GM23248 (cell line): Measurements from ENCODE around the gene HMGXB3. TPM values are rescaled to one million over a fixed set of nuclear protein-coding genes. Genes with fewer than 3 reads are reported as not detected.

Experiments
- DNase-seq: peaks from one replicate; pipeline ENCODE4 v3.0.0-alpha.2; 2015
- H2AFZ ChIP-seq: fragments of 200-600 bp; sonication (generic); 2 replicates; pipeline ENCODE4 v1.6.1; 2016; ENCODE audit warnings: antibody characterized with exemption
- H3F3A ChIP-seq: fragments of 200-600 bp; sonication (generic); 2 replicates; pipeline ENCODE4 v1.6.1; 2016; ENCODE audit warnings: mild to moderate bottlenecking, antibody characterized with exemption, mixed run types; ENCODE audit not compliant: insufficient read depth
- H3K27ac ChIP-seq: fragments of 200-600 bp; sonication (generic); 2 replicates; pipeline ENCODE4 v1.5.1; 2016; ENCODE audit warnings: mild to moderate bottlenecking
- H3K27me3 ChIP-seq: fragments of 200-600 bp; sonication (generic); replicated peaks from 2 replicates; pipeline ENCODE4 v1.6.1; 2016; ENCODE audit warnings: mild to moderate bottlenecking; ENCODE audit not compliant: insufficient read depth
- H3K36me3 ChIP-seq: fragments of 200-600 bp; sonication (generic); 2 replicates; pipeline ENCODE4 v1.6.1; 2016; ENCODE audit warnings: low read depth, mild to moderate bottlenecking
- H3K4me1 ChIP-seq: fragments of 200-600 bp; sonication (generic); 2 replicates; pipeline ENCODE4 v1.6.1; 2016; ENCODE audit warnings: mild to moderate bottlenecking; ENCODE audit not compliant: insufficient read depth
- H3K4me2 ChIP-seq: fragments of 200-600 bp; sonication (generic); one replicate; pipeline ENCODE4 v1.6.1; 2016; ENCODE audit warnings: mild to moderate bottlenecking; ENCODE audit not compliant: unreplicated experiment
- H3K4me3 ChIP-seq: fragments of 200-600 bp; sonication (generic); 2 replicates; pipeline ENCODE4 v1.5.1; 2016; ENCODE audit warnings: mild to moderate bottlenecking
- H3K79me2 ChIP-seq: fragments of 200-600 bp; sonication (generic); 2 replicates; pipeline ENCODE4 v1.6.1; 2016; ENCODE audit warnings: mild to moderate bottlenecking; ENCODE audit not compliant: insufficient read depth
- H3K9ac ChIP-seq: fragments of 200-600 bp; sonication (generic); 2 replicates; pipeline ENCODE4 v1.6.1; 2016; ENCODE audit warnings: mild to moderate bottlenecking
- H3K9me2 ChIP-seq: fragments of 200-600 bp; sonication (generic); 2 replicates; pipeline ENCODE4 v1.6.1; 2016; ENCODE audit warnings: mixed run types, mild to moderate bottlenecking, moderate library complexity; ENCODE audit not compliant: insufficient read depth
- H3K9me3 ChIP-seq: fragments of 200-600 bp; sonication (generic); one replicate; pipeline ENCODE4 v1.6.1; 2017; ENCODE audit warnings: low read depth
- H4K20me1 ChIP-seq: fragments of 200-600 bp; sonication (generic); 2 replicates; pipeline ENCODE4 v1.6.0; 2016; ENCODE audit not compliant: insufficient read depth
- EZH2 ChIP-seq: fragments of 200-600 bp; sonication (generic); IDR thresholded peaks from 2 replicates; pipeline ENCODE4 v1.6.1; 2018; ENCODE audit warnings: antibody characterized with exemption, mild to moderate bottlenecking; ENCODE audit not compliant: insufficient read depth, poor library complexity, severe bottlenecking
- EZH2phosphoT487 ChIP-seq: fragments of 200-600 bp; sonication (generic); IDR thresholded peaks from 2 replicates; pipeline ENCODE4 v1.6.1; 2018; ENCODE audit warnings: antibody characterized with exemption, moderate library complexity, mild to moderate bottlenecking, low read depth; ENCODE audit not compliant: insufficient read depth
- WGBS, 2 experiments: methylation state at CpG; one replicate each; pipeline ENCODE4 v1.1.6; 2015 to 2017; ENCODE audit warnings: low lambda C conversion rate in 2 of 2, low coverage in 1 of 2; ENCODE audit errors: missing lambda C conversion rate in 2 of 2; 5-methylcytosine and 5-hydroxymethylcytosine counted together
- in situ Hi-C: fragments of 300-500 bp; cut with MboI; formaldehyde crosslinking; loops from 2 replicates; pipeline ENCODE4 v1.15.0; 2020
- polyA plus RNA-seq: library from polyadenylated mRNA; unstranded; fragments of >200 nt; fragmentation: Nextera tagmentation; extraction: Ambion mirVana; gene quantifications from 2 replicates; pipeline ENCODE4 v1.2.1, GENCODE V29; 2016
- total RNA-seq: library from RNA; depleted of rRNA; stranded (reverse); fragments of >200 nt; shearing (Covaris generic); gene quantifications from 2 replicates; pipeline ENCODE4 v1.2.3, GENCODE V29; 2014

The HMGXB3 gene
- total and polyA plus RNA-seq, 2 experiments from 2014 or later, result 13.6 to 46.5 TPM

- TF ChIP-seq EZH2phosphoT487, result no peak
- no peak for TF ChIP-seq EZH2
- Histone ChIP-seq H3K9ac (no peak overlapping the region), H3K36me3 (no peaks in the 10 kb centered on the region), H3K9me2 (no peaks in the 10 kb centered on the region), H4K20me1 (no peaks in the 10 kb centered on the region), H3K4me2 (no peak overlapping the region), H3F3A (no peaks in the 10 kb centered on the region), H2AFZ (no peak overlapping the region), H3K27ac (no peak overlapping the region), H3K9me3 (no peaks in the 10 kb centered on the region), H3K4me1 (no peaks in the 10 kb centered on the region), H3K27me3 (no peaks in the 10 kb centered on the region), H3K4me3 (no peak overlapping the region), H3K79me2 (no peaks in the 10 kb centered on the region)
- 72 to 77% methylated on average over 7 of the region's 7 CpGs for WGBS, 2 experiments
- peak; percentile 26 for DNase-seq
- in situ Hi-C loops, result no loop called here
These were observed 78.5 kb downstream of the HMGXB3 start for GRCh38 chr5:150078802-150079689.

GRCh38 chr5:150079909-150080461 lies 79.4 kb downstream of the HMGXB3 start:
- Histone ChIP-seq H3K4me1 (no peaks in the 10 kb centered on the region), H3K4me3 (no peak overlapping the region), H3K27me3 (no peaks in the 10 kb centered on the region), H2AFZ (no peak overlapping the region), H3K36me3 (no peaks in the 10 kb centered on the region), H3K9me2 (no peaks in the 10 kb centered on the region), H3K4me2 (no peak overlapping the region), H3K79me2 (no peaks in the 10 kb centered on the region), H3K9ac (no peak overlapping the region), H3K27ac (no peak overlapping the region), H4K20me1 (no peaks in the 10 kb centered on the region), H3F3A (no peaks in the 10 kb centered on the region), H3K9me3 (no peaks in the 10 kb centered on the region)
- no peak for DNase-seq
- WGBS, 2 experiments, result 96 to 97% methylated on average over 19 of the region's 19 CpGs
- no peak for TF ChIP-seq EZH2phosphoT487
- in situ Hi-C loops, result no loop called here

DNA sequence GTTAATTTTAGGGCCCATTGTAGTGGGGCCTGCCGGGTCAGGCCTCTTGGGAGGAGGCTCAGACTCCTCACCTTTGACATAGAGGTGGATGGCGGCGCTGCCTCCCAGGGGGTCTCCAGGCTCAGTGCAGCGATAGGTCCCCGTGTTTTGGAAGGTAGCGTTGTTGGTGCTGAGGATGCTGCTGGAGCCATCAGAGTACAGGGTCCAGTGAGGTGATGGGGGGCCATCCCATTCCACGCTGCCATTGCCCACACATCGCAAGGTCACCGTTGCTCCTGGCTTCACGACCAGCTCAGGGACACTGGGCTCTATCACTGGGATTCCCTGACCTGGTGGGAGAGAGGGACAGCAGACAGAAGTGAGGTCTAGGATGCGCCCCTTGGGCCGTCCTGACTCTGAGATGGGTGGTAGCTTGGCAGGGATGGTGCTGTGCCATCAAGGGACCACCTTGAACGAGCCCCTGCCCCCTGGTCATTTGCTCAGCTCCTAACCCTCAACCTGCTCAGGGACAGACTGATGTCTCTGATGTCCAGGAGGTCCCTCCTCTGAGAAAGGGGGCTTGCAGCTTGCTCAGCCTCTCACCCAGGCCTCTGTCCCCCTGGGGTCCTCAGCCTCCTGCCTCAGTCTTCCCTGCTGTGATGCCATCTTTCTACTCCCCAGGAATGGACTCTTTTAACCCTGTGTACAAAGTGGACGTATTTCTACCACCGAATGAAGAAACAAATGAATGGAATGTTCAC lies 80.3 kb downstream of the HMGXB3 start:
- Histone ChIP-seq H3K9ac (no peak overlapping the region), H3F3A (no peaks in the 10 kb centered on the region), H3K79me2 (no peaks in the 10 kb centered on the region), H3K4me1 (no peaks in the 10 kb centered on the region), H3K9me3 (no peaks in the 10 kb centered on the region), H3K27ac (no peak overlapping the region), H3K4me3 (no peak overlapping the region), H3K4me2 (no peak overlapping the region), H3K36me3 (no peaks in the 10 kb centered on the region), H2AFZ (no peak overlapping the region), H3K9me2 (no peaks in the 10 kb centered on the region), H4K20me1 (no peaks in the 10 kb centered on the region), H3K27me3 (no peaks in the 10 kb centered on the region)
- in situ Hi-C loops, result no loop called here
- WGBS, 2 experiments, result 80 to 83% methylated on average over 15 of the region's 15 CpGs
- TF ChIP-seq EZH2, result no peak
- no peak for TF ChIP-seq EZH2phosphoT487
- DNase-seq, result no peak

DNA sequence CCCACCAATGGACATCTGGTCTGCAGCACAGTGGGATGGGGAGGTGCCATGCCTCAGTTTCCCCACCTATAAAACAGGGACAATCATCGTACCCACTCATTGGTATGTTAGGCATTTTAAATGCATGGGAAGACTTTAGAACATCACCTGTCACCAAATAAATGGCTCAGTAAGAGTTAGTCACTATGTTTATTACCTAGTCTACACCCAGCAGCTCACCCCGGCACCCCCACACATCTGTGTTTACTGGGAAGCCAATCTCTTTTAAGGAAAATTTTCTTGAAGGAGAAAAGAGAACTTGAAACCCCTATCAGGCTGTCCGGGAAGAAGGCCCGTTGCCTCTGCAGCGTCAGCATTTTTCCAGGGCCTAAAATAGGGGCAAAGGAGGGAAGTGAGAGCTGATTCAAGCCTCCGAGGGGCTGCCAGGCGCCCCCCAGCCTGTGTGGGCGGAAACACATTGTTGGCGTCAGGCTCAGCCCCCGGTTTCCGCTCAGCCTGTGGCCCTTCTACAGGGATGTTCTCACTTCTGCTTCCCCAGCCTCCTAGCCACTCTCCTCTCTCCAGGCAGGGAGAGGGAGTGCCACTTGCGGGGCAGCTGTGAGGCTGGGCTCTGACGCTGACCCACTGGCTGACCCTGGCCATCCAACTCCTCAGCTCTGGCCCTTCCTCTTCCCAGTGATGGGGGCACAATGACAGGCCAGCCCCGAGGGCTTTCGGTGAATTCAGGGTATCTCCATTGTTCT lies 81.2 kb downstream of the HMGXB3 start:
- Histone ChIP-seq H3K4me2 (no peak overlapping the region), H3K9me3 (no peaks in the 10 kb centered on the region), H3K36me3 (no peaks in the 10 kb centered on the region), H3K79me2 (no peaks in the 10 kb centered on the region), H3K4me1 (no peaks in the 10 kb centered on the region), H3K27me3 (no peaks in the 10 kb centered on the region), H3K9ac (no peak overlapping the region), H3F3A (no peaks in the 10 kb centered on the region), H3K27ac (no peak overlapping the region), H3K9me2 (no peaks in the 10 kb centered on the region), H4K20me1 (no peaks in the 10 kb centered on the region), H2AFZ (no peak overlapping the region), H3K4me3 (no peak overlapping the region)
- 59 to 62% methylated on average over 15 of the region's 15 CpGs for WGBS, 2 experiments
- no peak for TF ChIP-seq EZH2phosphoT487
- in situ Hi-C loops, result no loop called here
- DNase-seq, result no peak
